ENCODE results near the gene SPART.
"Not testable (repeated sequence)": the region's sequence is repeated elsewhere in the genome, so short reads cannot be mapped to it uniquely, and the experiment has no call there.

Gene SPART

GRCh38 chr13:36337938-36338641 lies 8.1 kb downstream of the SPART start:
- Histone ChIP-seq H3K27me3 (replicated peaks; ENCODE audit: insufficient read depth, low read length) (no peaks in the 10 kb centered on the region), H3K36me3 (replicated peaks; ENCODE audit: insufficient read depth, low read length) (no peaks in the 10 kb centered on the region), H3K27ac (ENCODE audit: low read length) (no peak overlapping the region), H3F3A (ENCODE audit: insufficient read depth, low read length) (no peaks in the 10 kb centered on the region), H3K9ac (ENCODE audit: low read length) (no peak overlapping the region), H3K9me3 (replicated peaks; ENCODE audit: insufficient read depth, low read length) (no peaks in the 10 kb centered on the region), H3K4me1 (ENCODE audit: low read length) (no peaks in the 10 kb centered on the region), H4K20me1 (ENCODE audit: insufficient read depth, low read length) (no peaks in the 10 kb centered on the region), H3K4me2 (ENCODE audit: low read depth, low read length) (no peak overlapping the region), H3K79me2 (ENCODE audit: low read length) (no peaks in the 10 kb centered on the region), H3K9me2 (replicated peaks; ENCODE audit: insufficient read depth, low read length) (no peaks in the 10 kb centered on the region), H2AFZ (ENCODE audit: low read length) (no peak overlapping the region), H3K4me3 (ENCODE audit: low read length) (no peak overlapping the region)
- TF ChIP-seq EZH2phosphoT487 (IDR thresholded peaks at IDR 0.05; ENCODE audit: low read length) = no peak
- no peak for TF ChIP-seq CTCF (IDR thresholded peaks at IDR 0.05; ENCODE audit: low read length)
- TF ChIP-seq EZH2 (optimal IDR thresholded peaks at IDR 0.05; ENCODE audit: low read depth, low read length) = no peak
- DNase-seq = no peak

- TF ChIP-seq EZH2phosphoT487 (IDR thresholded peaks at IDR 0.05; ENCODE audit: low read length) = no peak
- no peak for TF ChIP-seq EZH2 (optimal IDR thresholded peaks at IDR 0.05; ENCODE audit: low read depth, low read length)
- no peak for TF ChIP-seq CTCF (IDR thresholded peaks at IDR 0.05; ENCODE audit: low read length)
- H3K4me2 ChIP-seq (ENCODE audit: low read depth, low read length) = no peak overlapping the region
- no peaks in the 10 kb centered on the region for H3K27me3 ChIP-seq (replicated peaks; ENCODE audit: insufficient read depth, low read length)
- H3K79me2 ChIP-seq (ENCODE audit: low read length) = no peaks in the 10 kb centered on the region
- no peaks in the 10 kb centered on the region for H3K4me1 ChIP-seq (ENCODE audit: low read length)
- no peak overlapping the region for H2AFZ ChIP-seq (ENCODE audit: low read length)
- no peaks in the 10 kb centered on the region for H3K36me3 ChIP-seq (replicated peaks; ENCODE audit: insufficient read depth, low read length)
- no peak overlapping the region for H3K4me3 ChIP-seq (ENCODE audit: low read length)
- no peaks in the 10 kb centered on the region for H3K9me3 ChIP-seq (replicated peaks; ENCODE audit: insufficient read depth, low read length)
- DNase-seq = no peak
- no peaks in the 10 kb centered on the region for H4K20me1 ChIP-seq (ENCODE audit: insufficient read depth, low read length)
- no peaks in the 10 kb centered on the region for H3F3A ChIP-seq (ENCODE audit: insufficient read depth, low read length)
- H3K9me2 ChIP-seq (replicated peaks; ENCODE audit: insufficient read depth, low read length) = no peaks in the 10 kb centered on the region
- no peak overlapping the region for H3K9ac ChIP-seq (ENCODE audit: low read length)
- H3K27ac ChIP-seq (ENCODE audit: low read length) = no peak overlapping the region
These were observed 13.2 kb downstream of the SPART start for GRCh38 chr13:36332986-36333385.

- H3K4me1 ChIP-seq (ENCODE audit: low read length); H2AFZ ChIP-seq (ENCODE audit: low read length); H3K4me2 ChIP-seq (ENCODE audit: low read depth, low read length); H3K9ac ChIP-seq (ENCODE audit: low read length); H3K4me3 ChIP-seq (ENCODE audit: low read length); H3F3A ChIP-seq (ENCODE audit: insufficient read depth, low read length); DNase-seq; H3K27ac ChIP-seq (ENCODE audit: low read length); H3K9me3 ChIP-seq (replicated peaks; ENCODE audit: insufficient read depth, low read length); H3K9me2 ChIP-seq (replicated peaks; ENCODE audit: insufficient read depth, low read length); H3K79me2 ChIP-seq (ENCODE audit: low read length); H4K20me1 ChIP-seq (ENCODE audit: insufficient read depth, low read length); H3K36me3 ChIP-seq (replicated peaks; ENCODE audit: insufficient read depth, low read length); H3K27me3 ChIP-seq (replicated peaks; ENCODE audit: insufficient read depth, low read length): not testable (repeated sequence)
These were observed 13.9 kb downstream of the SPART start for GRCh38 chr13:36332255-36332654.

GRCh38 chr13:36331280-36331679 lies 14.9 kb downstream of the SPART start:
- no peaks in the 10 kb centered on the region for H3K9me2 ChIP-seq (replicated peaks; ENCODE audit: insufficient read depth, low read length)
- no peaks in the 10 kb centered on the region for H3K79me2 ChIP-seq (ENCODE audit: low read length)
- H3K4me3 ChIP-seq (ENCODE audit: low read length) = no peak overlapping the region
- H3K4me2 ChIP-seq (ENCODE audit: low read depth, low read length) = no peak overlapping the region
- no peak overlapping the region for H3K9ac ChIP-seq (ENCODE audit: low read length)
- H3F3A ChIP-seq (ENCODE audit: insufficient read depth, low read length) = no peaks in the 10 kb centered on the region
- DNase-seq = no peak
- TF ChIP-seq EZH2 (optimal IDR thresholded peaks at IDR 0.05; ENCODE audit: low read depth, low read length) = no peak
- TF ChIP-seq EZH2phosphoT487 (IDR thresholded peaks at IDR 0.05; ENCODE audit: low read length) = no peak
- TF ChIP-seq CTCF (IDR thresholded peaks at IDR 0.05; ENCODE audit: low read length) = no peak
- no peaks in the 10 kb centered on the region for H3K27me3 ChIP-seq (replicated peaks; ENCODE audit: insufficient read depth, low read length)
- no peaks in the 10 kb centered on the region for H3K36me3 ChIP-seq (replicated peaks; ENCODE audit: insufficient read depth, low read length)
- H3K9me3 ChIP-seq (replicated peaks; ENCODE audit: insufficient read depth, low read length) = no peaks in the 10 kb centered on the region
- H3K4me1 ChIP-seq (ENCODE audit: low read length) = no peaks in the 10 kb centered on the region
- H4K20me1 ChIP-seq (ENCODE audit: insufficient read depth, low read length) = no peaks in the 10 kb centered on the region
- no peak overlapping the region for H2AFZ ChIP-seq (ENCODE audit: low read length)
- H3K27ac ChIP-seq (ENCODE audit: low read length) = no peak overlapping the region

Data from MM.1S (cell line).